HG03520 (cell line): ENCODE data around the gene DDX55.

Experiments
- ATAC-seq: cut with Tn5 transposase; IDR thresholded peaks from one replicate; pipeline ENCODE4 v1.9.1; 2021; ENCODE audit warnings: mild to moderate bottlenecking, moderate library complexity; ENCODE audit not compliant: unreplicated experiment

The DDX55 gene

DNA sequence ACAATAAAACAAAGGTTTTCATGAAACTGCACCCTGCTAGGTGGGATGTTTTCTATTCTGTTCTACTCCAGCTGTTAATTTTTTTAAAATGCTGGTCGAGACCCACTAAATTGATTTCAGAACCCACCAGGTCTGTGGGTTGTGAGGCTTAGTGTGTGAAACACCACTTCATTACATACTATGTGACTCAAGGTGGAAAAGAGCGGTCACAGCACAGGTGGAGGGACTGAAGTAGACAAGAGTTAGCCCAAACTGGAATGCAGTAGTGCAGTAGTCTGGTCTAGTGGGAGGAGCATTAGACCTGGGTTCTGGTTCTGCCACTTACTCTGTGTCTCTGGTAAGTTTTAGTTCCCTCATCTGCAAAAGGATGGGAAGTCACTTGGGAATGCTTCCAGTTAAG, 12.2 kb downstream of the DDX55 start:
- ATAC-seq = no peak

DNA sequence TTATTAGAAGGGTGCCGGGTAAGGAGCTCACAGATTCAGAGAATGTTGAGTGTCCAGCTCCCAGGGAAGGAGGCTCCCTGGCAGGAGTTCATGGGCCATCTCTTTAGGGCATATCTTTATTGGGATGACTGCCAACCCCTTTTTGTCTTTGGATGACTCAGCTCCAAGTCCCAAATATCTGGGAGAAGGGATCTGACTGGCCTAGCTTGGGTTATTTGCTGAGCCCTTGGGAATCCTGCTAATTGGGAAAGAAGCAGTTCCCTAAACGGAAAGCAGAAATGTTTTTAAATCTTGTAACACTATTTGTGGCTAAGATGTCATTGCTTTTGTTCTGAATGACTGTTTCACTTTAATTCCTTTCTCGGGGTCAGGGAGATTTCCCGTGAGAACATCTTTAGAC, 12.6 kb downstream of the DDX55 start:
- ATAC-seq = no peak

DNA sequence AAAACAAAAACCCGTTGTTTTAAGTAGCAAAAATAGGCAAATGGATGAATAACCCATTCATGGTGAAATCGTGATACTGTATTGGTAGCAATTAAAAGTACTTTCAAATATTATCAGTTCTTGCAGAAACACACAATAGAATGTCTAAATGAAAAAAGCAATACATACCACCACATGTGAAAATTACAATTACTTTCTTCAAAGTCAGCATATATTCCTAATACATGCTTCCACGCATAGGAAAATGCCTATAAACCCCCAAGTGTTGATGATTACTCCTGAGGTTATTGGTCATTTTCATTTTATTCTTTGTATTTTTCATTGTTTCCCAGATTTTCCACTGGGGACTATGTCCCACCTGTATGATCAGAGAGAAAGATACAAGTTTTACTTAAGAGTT, 15.2 kb downstream of the DDX55 start:
- ATAC-seq = no peak

DNA sequence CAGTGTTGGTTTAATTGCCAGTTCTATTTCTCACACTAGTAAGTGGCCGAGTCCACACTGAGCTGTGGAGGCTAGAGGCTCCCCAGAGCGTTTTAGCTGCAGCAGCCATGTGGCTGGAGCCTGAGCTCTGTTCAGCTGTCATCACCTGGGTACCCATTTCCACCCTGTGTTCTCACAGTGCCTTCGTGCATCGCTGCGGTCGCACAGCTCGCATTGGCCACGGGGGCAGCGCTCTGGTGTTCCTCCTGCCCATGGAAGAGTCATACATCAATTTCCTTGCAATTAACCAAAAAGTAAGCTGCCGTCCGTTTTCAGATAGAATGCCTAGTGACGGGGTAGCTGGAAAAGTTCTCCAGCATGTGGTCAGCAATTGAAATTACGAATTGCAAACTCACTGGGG, 15.7 kb downstream of the DDX55 start:
- ATAC-seq = no peak

DNA sequence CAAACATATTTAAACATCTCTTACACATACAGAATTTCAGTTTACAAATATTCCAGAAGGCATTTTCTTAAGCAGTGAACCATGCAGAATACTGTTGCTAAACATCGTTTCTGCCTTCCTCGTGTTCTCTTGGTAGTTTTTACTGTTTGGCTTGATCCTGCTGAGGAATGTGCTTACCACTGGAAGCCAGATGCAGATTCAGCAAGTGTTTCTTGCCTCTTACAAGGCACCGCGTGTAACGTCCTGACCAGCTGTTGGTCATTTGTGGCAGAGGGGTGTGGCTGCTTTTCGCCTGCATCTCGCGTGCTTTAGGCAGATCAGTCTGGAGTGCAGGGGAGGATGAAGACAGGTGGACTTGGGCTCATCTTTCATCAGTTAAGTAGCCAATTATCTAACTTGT, 19.2 kb downstream of the DDX55 start:
- ATAC-seq = no peak

DNA sequence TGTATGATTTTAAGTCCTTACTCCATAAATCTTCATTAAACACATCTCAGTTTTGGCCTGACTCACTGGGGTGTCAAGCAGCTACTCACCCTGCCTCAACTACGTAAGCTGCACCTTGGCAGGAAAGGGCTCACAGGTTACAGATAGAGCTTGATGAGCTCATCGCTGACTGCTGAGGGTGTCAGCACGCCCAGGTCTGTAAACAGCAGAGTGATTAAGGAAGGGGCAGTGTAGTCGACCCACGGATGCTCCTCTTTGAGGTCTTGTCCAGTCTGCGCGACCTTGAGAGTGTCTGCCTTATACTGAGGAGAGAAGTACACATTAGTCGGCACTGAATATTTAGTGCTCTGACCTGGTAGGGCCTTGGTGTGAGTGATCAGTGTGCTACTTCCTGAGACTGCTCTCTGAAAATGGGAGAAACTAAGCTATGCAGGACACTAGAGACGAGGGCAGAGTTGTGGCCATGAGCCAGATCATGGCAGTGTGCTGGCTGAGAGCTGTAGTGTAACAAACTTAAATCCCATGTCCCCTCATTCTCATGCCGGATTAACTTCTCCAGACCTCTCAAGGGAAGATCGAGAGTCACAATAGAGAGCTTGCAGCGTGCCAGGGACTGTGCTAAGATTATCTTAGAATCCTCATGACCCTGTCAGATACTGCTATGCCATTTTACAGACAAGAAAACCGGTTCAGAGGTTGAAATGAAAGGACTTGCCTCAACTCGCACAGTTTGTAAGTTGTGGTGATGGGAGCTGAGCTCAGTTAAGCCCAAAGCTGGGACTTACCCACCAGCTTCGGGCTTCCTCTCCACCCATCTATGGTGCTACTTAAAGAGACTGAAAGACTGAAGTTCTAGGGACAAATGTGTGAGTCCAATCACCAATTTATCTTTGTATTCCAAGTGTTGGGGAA, 20.0 kb downstream of the DDX55 start:
- ATAC-seq = no peak

DNA sequence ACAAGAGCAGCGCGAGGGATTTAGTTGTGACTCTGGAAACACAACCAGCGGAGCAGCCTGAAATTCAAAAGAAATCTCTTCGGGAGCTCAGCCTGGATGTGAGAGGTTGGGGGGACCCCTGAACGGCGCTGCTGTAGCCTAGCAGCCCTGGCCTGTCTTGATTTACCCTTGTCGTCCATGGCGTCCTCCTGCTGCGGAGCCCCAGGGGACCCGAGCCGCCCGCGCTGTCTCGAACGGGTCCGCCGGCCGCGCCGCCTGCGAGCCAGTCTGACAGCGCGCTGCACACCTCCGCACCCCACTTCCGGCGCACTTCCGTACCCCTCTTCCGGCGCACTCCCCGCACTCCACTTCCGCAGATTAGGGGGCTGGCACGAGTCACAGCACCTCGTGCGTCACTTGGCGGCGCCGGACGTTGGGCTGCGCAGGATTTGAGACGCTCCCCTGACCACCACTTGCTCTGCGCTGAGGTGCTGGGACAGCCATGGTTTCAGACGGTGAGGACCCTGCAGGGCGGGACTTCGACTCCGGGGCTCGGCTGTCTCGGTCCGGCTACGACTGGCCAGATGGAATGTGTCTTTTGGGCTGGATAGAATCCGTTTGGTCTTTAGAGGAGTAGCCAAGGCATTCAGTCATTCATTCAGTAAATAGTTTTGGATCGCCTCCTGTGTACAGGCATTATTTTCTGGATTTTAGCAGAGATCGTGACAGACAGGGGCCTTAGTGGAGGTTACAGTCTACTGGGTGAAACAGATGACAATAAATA, 31.7 kb downstream of the DDX55 start, which contains the start of the genes EIF2B1 and GTF2H3:
EIF2B1 (minus strand) TSS at position 308 of the 763 bp plus-strand sequence; CDS start at position 179, 129 bp downstream.
GTF2H3 (plus strand) TSS at position 451 of the 763 bp plus-strand sequence; CDS start at position 482, 31 bp downstream.
- ATAC-seq = peak; percentile 97

DNA sequence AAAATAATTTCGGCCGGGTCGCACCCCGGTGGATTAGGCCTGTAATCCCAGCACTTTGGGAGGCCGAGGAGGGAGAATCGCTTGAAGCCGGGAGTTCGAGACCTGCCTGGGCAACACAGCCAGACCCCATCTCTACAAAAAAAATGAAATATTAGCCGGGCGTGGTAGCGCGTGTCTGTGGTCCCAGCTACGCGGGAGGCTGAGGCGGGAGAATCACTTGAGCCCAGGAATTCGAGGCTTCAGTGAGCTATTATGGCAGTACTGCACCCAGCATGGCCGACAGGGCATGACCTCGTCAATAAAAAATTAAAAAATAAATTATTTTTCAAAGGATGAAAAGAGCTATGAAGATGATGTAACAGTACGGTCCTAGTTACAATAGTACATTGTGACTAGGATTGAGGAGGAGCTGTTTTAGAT, 32.3 kb downstream of the DDX55 start:
- ATAC-seq = no peak

DNA sequence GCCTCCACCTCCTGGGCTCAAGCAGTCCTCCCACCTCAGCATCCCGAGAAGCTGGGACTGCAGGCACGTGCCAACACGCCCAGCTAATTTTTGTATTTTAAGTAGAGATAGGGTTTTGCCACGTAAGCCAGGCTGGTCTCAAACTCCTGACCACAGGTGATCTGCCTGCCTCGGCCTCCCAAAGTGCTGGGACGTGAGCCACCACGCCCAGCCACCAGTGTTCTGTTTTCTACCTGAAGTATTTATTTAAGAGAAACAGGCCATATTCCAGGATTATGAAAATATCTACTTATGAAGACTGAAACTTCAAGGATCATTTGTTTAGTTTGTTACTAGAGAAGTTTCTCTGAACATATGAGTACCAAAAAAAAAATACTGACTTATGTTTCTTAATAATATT, 42.0 kb downstream of the DDX55 start:
- ATAC-seq = no peak

DNA sequence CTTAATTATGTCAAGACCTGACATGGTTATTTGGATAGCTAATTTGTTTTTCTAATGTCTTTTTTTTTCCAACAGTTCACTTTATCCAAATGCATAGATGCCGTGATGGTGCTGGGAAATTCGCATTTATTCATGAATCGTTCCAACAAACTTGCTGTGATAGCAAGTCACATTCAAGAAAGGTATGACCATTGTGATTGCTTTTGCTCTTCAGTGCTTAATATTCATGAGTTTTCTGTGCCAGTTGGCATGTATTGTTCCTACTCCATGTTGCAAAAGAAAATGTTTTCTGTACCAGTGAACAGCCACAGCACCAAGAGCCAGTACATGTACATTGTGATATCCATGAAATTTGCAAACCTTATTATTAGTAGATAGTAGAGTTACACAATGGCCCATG, 43.5 kb downstream of the DDX55 start:
- no peak for ATAC-seq

DNA sequence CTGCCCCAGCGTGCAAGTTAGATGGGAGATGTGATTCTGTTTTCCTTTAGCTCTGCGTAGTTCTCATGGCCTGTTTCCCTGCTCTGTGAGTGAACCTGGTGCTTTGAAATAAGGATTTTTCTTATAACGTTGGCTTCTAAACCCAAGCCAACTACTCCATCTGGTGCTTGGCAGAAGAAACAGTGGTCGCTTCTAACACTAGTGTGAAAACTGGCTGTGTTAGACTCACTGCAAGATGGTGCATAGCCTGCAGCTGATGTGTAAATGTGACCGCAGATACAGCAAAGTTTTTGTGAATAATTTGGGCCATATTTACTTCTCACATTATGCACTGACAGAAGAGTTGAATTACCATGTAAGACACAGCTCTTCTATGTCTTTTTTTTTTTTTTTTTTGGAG, 44.0 kb downstream of the DDX55 start:
- no peak for ATAC-seq

DNA sequence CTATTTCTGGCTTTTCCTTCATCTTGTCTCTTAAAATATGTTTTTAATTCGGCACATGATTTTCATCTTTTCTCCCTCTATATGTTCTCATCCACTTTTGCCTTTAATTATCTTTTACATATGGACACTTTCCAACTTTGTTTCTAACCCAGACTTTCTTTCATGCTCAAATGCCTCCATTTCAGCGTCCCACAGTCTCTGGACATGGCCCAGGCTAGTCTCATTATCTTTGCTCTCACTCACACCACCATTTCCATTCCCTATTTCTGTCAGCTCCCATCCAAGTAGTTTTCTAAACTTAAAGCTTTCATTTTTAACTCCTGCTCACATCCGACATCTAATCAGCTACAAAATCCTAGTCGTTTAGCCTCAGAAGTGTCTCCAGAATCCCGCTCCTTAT, 46.5 kb downstream of the DDX55 start:
- no peak for ATAC-seq

DNA sequence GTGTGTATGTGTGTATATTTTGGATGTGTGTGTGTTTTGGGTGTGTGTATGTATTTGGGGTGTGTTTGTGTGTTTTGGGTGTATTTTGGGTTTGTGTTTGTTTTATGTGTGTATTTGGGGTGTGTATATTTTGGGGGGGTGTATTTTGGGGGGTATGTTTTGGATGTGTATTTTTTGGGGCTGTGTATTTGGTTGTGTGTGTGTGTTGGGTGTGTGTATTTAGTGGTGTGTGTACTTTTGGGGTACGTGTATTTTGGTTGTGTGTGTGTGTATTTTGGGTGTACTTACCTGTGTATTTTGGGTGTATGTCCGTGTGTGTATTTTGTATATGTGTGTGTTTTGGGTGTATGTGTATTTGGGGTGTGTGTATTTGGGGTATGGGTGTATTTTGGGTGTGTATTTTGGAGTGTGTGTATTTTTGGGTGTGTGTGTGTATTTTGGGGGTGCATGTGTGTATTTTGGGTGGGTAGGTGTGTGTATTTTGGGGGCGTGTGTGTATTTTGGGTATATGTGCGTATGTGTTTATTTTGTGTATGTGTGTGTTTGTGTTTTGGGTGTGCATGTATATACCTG, 52.3 kb downstream of the DDX55 start:
- no peak for ATAC-seq

DNA sequence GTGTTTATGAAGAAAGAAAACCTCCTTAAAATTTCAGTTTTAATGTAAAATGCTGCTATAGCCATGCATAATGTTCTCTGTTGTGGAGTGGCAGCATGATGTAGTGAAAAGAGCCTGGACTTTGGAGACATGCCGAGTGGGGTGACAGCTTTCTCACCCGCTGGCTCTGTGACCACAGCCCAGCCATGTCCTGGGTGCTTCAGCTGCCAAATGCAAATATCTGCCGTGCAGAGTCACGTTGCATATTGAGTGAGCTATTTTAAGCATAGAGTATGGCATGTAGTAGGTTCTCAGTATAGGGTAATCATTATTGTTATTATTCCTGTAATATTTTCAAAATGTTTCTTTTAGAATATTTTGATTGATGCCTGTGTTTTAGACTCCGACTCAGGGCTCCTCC, 53.5 kb downstream of the DDX55 start:
- peak; percentile 91 for ATAC-seq

DNA sequence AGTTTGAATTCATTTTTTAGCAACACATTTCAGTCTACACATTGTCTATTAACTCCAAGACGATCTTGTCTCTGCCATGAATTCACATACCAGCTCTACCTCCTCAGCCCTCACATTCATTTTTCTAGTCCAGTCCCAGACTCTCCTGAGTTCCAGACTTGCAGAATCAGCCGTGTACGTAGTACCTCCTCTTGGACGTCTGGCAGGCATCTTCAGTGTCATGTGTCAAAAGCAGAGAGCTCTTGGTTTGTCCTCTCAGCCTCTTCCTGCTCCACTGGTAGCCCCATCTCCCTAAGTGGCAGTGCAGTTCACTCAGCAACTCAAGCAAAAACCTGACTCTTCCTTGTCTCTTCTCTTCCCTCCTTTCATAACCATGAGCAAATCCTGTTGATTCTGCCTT, 54.5 kb downstream of the DDX55 start:
- no peak for ATAC-seq

DNA sequence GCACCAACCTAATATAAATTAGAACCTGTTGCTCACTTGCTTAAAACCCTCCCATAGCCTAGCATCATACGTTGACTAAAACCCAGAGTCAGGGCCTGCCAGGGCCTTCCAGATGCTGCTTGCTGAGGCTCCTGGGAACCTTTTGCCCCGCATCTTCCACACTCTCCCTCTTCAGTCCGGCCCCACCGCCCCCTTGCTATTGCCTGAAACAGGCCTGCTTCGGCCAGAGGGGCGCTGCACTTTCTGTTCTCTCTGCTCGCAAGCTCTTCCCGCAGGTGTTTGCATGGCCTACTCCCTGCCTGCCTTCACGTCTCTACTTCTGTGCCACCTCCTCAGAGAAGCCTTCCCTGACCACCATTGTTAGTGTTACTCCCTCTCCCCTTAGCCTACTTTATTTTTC, 55.3 kb downstream of the DDX55 start:
- no peak for ATAC-seq

DNA sequence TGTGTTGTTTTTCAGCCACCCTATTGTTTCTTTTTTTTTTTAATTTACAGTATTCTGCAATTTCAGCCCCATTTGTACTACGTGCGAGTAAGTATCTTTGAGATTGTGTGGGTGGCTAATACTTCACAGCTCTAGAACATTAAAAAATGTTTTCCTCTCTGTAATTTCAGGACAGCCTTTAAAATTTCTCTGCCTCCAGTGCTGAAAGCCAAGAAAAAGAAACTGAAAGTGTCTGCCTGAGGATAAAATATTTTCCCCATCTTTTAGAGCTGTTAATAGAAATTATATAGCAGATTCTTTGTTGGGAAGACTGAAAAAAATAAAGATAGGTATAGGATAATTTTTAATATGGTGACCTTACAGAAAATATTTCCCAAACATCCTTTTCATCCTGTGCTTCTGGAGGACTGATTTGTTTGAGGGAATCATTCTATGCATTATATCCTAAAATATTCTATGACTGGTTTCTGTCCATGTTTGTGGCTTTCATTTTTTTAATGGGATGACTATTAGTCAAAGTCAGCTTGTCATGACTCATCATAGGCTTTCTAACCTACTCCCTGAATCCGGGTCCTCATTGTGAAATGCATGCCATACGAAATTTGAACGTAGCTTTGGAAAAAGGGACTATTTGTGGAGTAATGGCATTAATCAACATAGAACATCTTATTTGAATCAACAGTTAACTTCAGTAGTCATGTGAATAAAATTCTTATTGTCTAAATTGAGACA, 58.3 kb downstream of the DDX55 start:
- ATAC-seq = no peak

DNA sequence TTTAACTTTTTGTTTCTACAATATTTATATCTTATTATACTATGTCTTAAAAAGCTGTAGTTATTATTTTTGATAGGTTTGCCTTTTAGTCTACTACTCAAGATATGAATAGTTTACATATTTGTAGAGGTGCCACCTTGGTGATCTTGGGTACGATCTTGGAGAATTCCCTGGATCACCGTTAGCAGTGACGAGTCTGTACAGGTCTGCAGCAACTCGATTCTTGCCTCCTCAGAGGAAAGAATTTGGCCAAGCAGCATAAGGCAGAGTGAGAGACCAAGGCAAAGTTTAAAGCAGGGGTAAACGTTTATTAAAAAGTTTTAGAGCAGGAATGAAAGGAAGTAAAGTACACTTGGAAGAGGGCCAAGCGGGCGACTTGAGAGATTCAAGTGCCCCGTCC, 65.9 kb downstream of the DDX55 start:
- ATAC-seq = no peak
